ENCODE measurements around the gene CBX2.

The CBX2 gene

DNA sequence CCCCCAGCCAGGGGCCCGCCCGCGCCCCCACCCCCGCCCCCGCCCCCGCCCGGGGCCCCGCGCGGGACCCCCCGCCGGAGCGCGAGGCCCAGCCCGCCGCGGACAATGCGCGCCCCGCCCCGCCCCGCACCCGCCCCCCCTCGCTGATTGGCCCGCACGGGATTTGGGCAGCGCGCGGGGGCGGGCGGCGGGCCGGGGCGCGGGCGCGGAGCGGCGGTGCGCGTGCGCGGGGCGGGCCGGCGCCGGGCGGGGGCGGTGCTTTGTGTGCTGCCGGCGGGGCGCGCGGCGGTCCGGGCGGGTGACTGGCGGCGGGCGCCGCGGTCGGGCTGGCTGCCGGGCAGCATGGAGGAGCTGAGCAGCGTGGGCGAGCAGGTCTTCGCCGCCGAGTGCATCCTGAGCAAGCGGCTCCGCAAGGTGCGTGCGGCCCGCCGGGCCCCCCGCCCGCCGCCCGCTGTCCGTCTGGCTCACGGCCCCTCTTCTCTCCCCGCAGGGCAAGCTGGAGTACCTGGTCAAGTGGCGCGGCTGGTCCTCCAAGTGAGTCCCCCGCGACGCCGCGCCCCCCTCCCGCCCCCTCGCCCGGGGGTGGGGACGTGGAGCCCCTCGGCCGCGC lies at the start of gene CBX2:
CBX2 (plus strand) TSS at position 255 of the 610 bp plus-strand sequence; CDS start at position 343, 88 bp downstream.
- DNase-seq (ENCODE audit: low read depth in 2 of 2, low spot score in 1 of 2), result peak; percentile 47 to 63

- DNase-seq (ENCODE audit: low read depth in 2 of 2, low spot score in 1 of 2), result peak; percentile 50 to 61
These were observed 49.6 kb upstream of the CBX2 start for GRCh38 chr17:79728169-79728907.

DNA sequence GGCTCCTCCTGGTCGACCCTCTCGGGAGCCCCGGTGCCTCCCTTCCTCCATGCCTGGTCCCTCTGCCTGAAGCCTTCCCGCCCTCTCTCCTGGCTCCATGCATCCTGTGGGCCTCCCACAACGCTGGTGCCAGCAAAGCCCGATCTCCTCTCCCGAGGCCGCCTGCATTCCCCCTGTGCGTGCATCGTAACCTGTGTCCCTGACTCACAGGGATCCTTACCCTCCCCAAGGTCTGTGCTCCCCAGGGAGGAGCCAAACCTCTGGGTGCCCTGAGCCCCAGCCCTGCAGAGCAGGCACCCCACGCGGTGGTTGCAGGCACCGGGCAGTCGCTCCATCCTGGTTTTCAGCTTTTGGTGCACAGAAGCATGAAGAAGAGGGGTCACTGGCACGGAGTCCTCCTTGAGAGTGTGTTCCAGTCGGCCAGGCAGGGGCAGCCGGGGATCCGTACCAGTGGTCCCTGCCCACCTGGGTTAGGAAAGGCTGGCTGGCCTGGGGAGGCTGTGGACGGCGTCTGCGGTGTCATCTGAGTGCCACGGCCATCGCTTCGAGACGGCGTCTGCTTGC lies 49.0 kb upstream of the CBX2 start:
- no peak for DNase-seq (ENCODE audit: low read depth in 2 of 2, low spot score in 1 of 2)

GRCh38 chr17:79729761-79730160 lies 48.2 kb upstream of the CBX2 start:
- no peak for DNase-seq (ENCODE audit: low read depth in 2 of 2, low spot score in 1 of 2)

DNA sequence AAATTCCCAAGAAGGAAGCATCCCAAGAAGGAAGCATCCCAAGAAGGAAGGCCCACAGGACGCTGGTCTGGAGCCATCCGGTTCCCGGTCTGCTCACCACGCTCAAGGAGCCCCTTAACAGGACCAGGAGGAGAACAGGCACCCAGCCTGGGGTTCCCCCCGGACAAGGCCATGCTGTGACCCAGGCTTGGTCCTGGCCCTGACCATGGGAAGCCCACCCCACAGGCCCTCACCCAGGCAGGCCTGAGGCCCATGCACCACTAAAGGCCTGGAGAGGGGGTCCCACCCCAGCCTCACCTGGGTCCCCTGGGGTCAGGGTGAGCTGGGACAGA lies 47.5 kb upstream of the CBX2 start:
- no peak for DNase-seq (ENCODE audit: low read depth in 2 of 2, low spot score in 1 of 2)

DNA sequence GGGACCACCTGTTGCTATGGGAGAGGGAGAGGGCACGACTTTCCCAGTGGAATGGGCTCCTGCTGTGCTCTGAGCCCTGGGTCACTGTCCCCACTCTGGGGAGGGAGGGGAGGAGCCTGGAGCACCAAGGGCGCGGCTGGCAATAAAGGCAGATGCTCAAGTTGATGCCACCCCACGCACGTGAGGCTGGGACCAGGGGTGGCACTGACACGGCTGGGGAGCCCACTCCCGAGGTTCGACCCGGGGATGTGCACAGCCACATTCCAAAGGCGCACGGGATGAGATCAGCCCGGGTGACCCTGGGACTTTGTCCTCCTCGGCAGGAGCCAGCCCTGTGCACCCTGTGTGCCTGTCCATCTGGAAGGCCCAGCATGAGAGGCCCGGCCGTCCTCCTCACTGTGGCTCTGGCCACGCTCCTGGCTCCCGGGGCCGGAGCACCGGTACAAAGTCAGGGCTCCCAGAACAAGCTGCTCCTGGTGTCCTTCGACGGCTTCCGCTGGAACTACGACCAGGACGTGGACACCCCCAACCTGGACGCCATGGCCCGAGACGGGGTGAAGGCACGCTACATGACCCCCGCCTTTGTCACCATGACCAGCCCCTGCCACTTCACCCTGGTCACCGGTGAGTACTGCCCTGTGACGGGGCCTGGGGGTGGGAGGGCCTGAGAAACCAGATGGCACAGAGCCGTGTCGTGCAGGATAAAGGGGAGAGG lies 47.0 kb upstream of the CBX2 start, which contains the start of gene ENPP7:
ENPP7 (plus strand) TSS at position 175 of the 715 bp plus-strand sequence; CDS start at position 372, 197 bp downstream.
- DNase-seq (ENCODE audit: low read depth in 2 of 2, low spot score in 1 of 2), result no peak

GRCh38 chr17:79732254-79732653 lies 45.7 kb upstream of the CBX2 start:
- DNase-seq (ENCODE audit: low read depth in 2 of 2, low spot score in 1 of 2), result no peak

DNA sequence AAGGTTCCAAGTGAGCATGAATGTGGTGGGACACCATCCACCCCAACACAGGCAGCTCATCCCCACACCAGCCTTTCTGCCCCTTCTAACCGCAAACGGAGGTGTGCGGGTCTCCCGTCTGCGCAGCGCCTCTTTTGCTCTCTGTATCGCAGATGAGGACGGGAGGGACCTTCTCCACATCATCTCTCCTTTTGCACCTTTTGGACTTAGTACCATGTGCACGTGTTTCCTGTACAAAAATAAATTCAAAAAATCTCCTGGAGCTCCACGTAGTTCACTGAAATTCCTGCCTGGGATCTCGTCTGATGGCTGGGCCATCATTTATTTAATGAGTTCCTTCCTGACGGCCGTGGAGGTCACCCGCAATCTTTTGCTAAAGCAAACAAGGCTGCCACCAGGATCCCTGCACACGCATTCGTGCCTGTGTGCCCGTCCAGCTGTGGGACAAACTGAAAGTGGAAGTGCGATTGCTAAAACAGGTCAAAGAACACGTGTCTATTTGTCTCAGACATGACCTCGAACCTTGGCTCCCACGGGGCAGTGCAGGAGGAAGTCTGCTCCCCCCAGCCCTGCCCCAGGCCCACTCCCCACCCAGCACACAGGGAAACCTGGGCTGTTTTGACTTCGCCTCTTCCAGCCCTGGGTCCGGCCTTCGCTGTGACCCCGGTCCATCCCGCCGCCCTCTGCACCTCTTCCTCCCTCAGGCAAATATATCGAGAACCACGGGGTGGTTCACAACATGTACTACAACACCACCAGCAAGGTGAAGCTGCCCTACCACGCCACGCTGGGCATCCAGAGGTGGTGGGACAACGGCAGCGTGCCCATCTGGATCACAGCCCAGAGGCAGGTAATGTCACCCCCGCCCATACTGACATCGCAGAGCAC lies 44.9 kb upstream of the CBX2 start:
- DNase-seq (ENCODE audit: low read depth in 2 of 2, low spot score in 1 of 2), result no peak

GRCh38 chr17:79733692-79734070 lies 44.3 kb upstream of the CBX2 start:
- DNase-seq (ENCODE audit: low read depth in 2 of 2, low spot score in 1 of 2), result no peak

DNA sequence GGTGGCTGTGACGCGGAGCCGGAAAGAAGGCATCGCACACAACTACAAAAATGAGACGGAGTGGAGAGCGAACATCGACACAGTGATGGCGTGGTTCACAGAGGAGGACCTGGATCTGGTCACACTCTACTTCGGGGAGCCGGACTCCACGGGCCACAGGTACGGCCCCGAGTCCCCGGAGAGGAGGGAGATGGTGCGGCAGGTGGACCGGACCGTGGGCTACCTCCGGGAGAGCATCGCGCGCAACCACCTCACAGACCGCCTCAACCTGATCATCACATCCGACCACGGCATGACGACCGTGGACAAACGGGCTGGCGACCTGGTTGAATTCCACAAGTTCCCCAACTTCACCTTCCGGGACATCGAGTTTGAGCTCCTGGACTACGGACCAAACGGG lies 42.9 kb upstream of the CBX2 start:
- DNase-seq (ENCODE audit: low read depth in 2 of 2, low spot score in 1 of 2), result no peak

GRCh38 chr17:79737046-79737921 lies 40.7 kb upstream of the CBX2 start:
- DNase-seq (ENCODE audit: low read depth in 2 of 2, low spot score in 1 of 2), result no peak

DNA sequence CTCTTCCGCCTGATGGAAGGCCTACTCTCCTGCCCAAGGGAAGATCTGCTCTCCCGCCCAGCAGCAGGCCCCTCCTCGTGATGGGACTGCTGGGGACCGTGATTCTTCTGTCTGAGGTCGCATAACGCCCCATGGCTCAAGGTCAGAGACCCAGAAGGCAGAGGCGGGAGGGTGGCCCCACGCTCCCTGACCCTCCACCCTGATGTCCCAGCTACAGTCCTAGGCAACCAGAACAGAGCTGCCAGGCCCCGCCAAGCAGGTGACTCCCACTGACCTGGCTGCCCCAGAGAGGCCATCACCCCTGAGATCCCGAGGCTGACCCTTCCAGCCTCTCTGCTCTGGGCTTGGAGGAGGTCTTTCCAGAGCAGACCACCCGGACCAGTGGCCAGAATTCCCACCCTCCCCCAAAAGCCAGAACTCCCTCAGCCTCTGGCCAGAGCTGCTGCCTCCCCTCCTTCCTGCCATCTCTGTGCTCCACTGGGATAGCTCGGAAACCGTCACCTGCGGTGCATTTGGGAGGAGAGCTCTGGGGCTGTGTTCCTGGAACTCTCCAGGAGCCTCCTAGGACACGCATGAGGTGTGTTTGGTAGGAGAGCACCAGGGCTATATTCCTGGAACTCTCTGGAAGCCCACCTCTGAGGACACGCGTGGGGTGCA lies 39.9 kb upstream of the CBX2 start:
- no peak for DNase-seq (ENCODE audit: low read depth in 2 of 2, low spot score in 1 of 2)

- DNase-seq (ENCODE audit: low read depth in 2 of 2, low spot score in 1 of 2), result no peak
These were observed 39.3 kb upstream of the CBX2 start for GRCh38 chr17:79738643-79739042.

DNA sequence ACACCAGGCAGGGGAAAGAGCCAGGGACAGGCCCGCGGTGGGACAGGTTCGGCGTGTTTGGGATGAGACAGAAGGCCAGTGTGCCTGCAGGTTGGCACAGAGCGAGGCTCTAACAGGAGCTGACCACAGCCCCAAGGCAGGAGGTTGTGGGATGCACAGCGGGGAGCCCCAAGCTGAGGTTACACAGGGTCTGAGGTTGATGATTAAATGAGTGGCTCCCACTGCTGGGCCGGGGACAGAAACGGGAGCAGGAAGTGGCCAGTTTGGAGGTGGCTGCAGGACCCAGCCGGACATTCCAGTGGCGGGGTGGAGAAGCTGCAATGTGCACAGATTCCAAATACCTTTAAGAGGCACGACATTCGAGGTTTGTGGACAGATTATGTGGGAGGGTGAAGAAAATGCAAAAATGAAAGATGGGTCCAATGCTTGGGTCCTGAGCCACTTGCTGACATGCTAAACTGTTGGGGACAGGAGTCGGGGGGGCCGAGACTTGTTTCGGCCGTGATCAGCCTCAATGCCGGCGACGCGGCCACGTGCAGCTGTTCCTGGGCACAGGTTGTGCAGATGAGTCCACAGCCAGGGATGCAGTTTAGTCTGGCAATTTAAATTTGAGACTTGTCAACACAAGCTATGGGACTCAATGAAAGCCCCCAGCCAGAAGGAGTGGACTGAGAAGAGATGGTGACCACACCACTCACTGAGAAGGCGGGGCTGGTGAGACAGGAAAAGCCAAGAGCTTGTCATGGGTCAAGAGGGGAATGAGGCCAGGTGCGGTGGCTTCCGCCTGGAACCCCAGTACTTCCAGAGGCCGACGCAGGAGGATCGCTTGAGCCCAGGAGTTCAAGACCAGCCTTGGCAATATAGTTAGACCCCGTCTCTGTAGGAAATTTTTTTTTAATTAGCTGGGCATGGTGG lies 38.5 kb upstream of the CBX2 start:
- no peak for DNase-seq (ENCODE audit: low read depth in 2 of 2, low spot score in 1 of 2)

DNA sequence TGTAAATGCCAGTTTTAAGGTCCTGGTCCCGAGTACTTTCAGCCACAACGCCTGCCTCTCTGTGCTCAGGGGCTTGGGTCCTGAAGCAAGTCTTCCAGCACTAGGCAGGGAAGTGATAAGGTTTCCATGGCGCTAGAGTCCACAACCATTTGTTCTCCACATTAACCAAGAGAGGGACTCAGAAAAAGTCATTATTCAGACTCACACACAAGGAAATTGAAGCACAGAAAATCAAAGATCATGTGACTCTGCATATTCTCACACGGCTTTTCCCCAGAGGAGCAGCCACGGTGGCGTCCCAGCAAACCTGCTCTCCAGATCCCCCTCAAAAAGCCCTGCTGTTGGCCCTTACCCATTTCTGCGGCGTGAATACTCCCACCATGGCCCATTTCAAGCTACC lies 37.5 kb upstream of the CBX2 start:
- no peak for DNase-seq (ENCODE audit: low read depth in 2 of 2, low spot score in 1 of 2)

DNA sequence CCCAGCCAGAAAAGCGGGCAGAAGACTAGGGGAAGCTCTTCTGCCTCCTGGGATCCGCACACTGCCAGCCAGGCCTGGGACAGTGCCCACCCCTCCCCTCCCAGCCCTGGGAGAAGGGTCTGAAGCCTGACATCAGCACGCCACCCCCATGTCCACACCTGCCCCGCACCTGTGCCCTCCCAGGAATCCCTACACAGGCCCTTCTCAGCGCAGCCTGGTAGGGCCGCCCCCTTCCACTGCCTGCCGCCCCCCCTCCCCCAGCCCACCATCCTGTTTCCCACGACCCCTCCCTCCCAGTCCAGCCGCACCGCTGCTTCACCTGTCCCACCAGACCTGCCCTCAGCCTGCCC lies 36.6 kb upstream of the CBX2 start:
- no peak for DNase-seq (ENCODE audit: low read depth in 2 of 2, low spot score in 1 of 2)

GRCh38 chr17:79741751-79742588 lies 36.0 kb upstream of the CBX2 start:
- DNase-seq (ENCODE audit: low read depth in 2 of 2, low spot score in 1 of 2), result peak; percentile 22 to 44

- DNase-seq (ENCODE audit: low read depth in 2 of 2, low spot score in 1 of 2), result no peak
These were observed 35.4 kb upstream of the CBX2 start for GRCh38 chr17:79742589-79742918.

Data from stimulated activated CD8-positive, alpha-beta memory T cell treated with anti-CD3 and anti-CD28 coated beads, Interleukin-4, amount 100 ng/mL, for 4 hours (primary cell).